NCI-H146 (cell line): ENCODE data around the gene SYT15.
"Not testable (repeated sequence)": the region's sequence is repeated elsewhere in the genome, so short reads cannot be mapped to it uniquely, and the experiment has no call there.

ENCODE experiments used
- DNase-seq: peaks from one replicate; lab custom pipeline; 2025; lab: John Stamatoyannopoulos, UW

Gene SYT15

GRCh38 chr10:46578474-46579178 is at the start of gene SYT15:
TSS of gene SYT15 (plus strand) at chr10:46579128. CDS start at chr10:46579169, 41 bp downstream.
- not testable (repeated sequence) for DNase-seq

DNA sequence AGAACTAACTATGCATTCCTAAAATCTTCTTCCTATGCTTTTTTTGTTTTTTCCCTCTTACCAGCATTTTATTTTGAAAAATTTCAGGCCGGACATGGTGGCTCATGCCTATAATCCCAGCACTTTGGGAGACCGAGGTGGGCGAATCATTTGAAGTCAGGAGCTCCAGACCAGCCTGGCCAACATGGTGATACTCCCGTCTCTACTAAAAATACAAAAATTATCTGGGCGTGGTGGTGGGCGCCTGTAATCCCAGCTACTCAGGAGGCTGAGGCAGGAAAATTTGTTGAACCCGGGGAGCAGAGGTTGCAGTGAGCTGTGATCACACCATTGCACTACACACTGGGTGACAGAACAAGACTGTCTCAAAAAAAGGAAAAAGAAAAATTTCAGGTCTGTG is 49.2 kb upstream of the SYT15 start:
- not testable (repeated sequence) for DNase-seq

- no peak for DNase-seq
Observed at GRCh38 chr10:46530249-46531186, 48.4 kb upstream of the SYT15 start.

DNA sequence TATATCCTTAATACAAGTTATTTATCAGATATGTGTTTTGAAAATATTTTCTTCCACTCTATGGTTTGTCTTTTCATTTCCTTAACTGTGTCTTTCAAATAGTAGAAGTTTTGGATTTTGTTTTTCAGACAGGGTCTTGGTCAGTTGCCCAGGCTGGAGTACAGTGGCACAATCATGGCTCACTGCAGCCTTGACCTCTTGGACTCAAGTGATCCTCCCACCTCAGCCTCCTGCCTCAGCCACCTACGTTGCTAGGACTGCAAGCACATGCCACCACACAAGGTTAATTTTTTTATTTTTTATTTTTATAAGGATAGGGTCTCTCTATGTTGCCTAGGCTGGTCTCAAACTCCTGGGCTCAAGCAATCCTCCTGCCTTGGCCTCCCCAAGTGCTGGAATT is 46.7 kb upstream of the SYT15 start:
- DNase-seq, result not testable (repeated sequence)

DNA sequence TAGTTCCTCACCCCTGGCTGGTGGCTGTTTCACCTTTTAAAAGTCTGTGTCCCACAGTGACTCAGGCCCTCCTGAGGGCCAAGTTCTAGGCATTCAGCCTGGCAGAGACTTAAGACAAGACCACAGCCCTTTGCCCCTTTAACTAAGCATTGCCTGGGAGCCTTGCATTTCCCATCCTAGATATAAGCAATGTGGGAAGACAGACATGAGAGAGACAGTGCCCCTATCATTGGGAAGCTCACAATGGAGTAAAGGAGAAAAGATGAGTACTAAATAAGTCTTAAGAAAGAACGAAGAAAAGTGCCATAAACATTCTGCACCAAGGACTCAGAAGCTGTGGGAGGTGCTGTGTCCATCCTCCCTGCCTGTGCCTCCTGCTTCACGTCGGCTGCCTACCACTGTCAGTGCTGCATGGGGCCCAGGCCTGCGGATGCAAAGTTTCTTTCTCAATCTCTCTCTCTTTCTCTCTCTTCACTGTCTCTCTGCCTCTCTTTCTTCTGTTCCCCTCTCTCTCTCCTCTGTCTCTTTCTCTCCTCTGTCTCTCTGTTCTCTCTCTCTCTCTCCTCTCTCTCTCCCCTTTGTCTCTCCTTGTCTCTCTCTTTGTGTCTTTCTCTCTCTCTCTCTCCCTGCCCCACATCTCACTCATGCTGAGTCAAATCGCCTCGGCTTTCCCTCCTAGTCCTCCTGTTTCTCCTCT is 44.0 kb upstream of the SYT15 start:
- DNase-seq, result no peak

DNA sequence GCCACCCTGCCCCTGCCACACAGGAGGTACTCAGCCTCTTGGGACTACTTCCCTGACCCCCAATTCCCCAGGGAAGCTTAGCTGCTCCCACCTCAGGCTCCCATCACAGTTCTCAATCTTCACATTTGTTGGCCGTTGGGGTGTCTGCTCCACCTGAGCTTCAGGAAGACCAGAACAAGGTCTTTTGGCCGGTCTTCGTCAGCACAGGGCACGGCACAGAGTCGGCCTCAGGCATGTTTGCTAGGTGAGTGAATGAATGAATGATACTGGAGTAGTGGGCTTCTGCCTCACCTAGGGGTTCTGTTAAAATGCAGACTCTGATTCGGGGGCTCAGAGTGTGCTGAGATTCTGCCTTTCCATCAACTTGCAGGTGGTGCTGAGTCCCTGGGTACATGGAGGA is 42.8 kb upstream of the SYT15 start:
- DNase-seq, result no peak

GRCh38 chr10:46536781-46537180 is 42.1 kb upstream of the SYT15 start:
- DNase-seq, result no peak

DNA sequence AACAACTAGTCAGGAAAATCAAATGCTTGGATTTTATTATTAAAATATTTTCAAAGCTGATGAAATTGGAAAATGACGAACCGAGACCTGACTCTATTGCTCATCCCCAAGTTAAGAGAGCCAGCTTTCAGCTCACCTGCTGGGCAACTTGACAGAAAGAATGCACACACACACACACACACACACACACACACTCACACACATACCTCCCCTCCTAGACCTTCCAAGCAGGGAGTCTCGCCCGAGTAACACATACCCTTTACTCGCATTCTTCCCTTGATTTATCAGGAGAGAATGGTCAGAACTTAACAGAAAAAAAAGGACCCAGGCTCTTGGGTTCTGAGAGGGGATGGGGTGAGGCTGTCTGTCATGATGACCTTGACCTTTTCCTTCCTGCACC is 41.6 kb upstream of the SYT15 start:
- DNase-seq, result no peak

DNA sequence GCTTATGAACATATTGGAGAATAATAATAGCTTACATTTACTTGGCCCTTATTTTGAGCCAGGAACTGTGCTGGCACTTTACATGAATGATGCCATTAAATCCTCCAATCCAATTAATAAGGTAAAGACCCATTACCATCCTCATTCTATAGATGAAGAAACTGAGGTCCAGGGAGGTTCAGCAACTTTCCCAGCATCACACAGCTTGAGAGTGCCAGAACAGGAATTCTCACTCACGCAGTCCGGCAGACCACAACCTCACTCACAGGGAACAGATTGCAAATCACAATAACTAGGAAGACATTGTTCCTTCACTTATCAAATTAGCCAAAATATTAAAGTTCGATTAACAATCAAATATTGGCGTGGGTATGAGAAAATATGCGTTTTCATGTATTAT is 40.8 kb upstream of the SYT15 start:
- DNase-seq, result no peak

DNA sequence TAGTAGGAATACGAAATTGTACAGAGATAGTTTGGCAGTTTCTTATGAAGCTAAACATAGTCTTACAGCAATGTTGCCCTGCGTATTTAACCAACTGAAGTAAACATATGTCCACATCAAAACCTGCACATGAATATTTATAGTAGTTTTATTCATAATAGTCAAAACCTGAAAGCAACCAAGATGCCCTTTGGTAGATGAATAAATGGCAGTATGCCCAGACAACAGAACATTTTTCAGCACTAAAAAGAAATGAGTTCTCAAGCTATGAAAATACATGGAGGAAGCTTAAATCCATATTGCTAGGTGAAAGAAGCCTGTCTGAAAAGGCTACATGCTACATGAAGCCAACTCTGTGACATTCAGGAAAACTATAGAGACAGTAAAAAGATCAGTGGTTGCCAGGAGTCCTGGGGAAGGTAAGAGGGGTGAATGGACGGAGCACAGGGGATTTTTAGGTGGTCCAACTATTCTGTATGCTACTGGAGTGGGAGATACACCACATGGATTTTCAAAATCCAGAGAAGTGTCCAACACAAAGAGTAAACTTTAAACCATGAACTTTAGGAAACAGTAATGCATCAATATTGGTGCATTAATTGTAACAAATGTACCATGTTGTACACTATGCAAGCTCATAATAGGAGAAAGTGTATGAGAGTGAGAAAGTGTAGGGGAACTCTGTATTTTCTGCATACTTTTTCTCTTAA is 40.1 kb upstream of the SYT15 start:
- no peak for DNase-seq

DNA sequence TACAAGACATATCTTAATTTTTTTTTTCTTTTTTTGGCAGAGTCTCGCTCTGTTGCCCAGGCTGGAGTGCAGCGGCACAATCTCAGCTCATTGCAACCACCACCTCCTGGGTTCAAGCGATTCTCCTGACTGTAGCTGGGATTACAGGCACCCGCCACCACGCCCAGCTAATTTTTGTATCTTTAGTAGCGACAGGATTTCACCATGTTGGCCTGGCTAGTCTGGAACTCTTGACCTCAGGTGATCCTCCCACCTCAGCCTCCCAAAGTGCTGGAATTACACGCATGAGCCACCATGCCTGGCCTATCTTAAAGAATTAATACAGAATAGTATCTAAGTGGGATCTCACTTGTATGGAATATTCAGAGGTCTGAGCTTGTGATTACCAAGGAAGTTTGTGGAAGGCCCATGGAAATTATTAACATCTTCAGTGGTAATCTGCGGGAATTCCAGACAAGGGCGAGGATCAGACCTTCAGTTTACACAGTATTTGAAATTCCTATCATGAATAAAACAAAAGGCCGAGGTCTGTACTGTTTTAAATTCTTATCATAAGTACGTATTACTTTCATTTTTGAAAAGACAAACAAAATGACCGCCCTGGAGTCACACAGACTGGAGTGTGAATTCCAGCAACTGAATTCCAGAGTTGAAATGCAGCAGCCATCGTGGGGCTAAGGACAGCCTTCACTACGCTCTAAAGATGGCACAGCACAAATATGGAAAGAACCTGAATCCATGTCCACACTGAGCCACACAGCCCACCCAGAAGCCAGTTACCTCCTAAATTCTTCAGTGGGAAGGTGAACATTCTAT is 39.1 kb upstream of the SYT15 start:
- no peak for DNase-seq

- no peak for DNase-seq
Observed at GRCh38 chr10:46540412-46541016, 38.4 kb upstream of the SYT15 start.

- no peak for DNase-seq
Observed at GRCh38 chr10:46541017-46541661, 37.8 kb upstream of the SYT15 start.

DNA sequence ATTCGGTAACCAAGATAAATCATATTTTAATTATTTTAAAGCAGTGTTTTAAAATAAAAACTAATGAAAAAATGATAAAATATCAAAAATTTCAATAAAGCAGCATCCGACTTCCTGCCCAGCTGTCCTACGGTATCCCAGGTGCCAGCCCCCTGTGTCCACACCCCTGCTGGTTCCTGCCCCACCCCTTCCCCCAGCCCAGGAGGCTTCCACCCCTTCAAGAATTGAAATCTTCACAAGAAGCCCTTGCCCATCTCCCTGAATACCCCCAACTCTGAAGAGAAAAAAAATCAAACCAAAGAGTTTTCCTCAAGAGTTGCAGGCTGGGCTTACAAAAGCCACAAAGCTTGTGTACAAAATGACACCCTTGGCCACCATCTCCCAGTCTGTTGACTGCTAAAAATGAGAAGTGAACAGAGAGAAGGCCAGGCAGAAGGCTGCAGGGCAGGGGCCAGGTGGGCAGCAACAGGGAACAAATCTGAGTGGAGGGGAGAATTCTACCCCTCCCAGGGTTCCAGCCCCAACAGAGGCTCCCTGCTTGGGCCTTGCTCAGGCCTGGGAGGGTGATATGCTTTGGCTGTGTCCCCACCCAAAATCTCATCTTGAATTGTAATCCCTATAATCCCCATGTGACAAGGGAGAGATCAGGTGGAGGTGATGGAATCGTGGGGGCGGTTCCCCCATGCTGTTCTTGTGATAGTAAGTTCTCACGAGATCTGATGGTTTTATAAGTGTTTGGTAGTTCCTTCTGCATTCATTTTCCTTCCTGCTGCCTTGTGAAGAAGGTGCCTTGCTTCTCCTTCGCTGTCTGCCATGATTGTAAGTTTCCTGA is 37.0 kb upstream of the SYT15 start:
- DNase-seq, result no peak

DNA sequence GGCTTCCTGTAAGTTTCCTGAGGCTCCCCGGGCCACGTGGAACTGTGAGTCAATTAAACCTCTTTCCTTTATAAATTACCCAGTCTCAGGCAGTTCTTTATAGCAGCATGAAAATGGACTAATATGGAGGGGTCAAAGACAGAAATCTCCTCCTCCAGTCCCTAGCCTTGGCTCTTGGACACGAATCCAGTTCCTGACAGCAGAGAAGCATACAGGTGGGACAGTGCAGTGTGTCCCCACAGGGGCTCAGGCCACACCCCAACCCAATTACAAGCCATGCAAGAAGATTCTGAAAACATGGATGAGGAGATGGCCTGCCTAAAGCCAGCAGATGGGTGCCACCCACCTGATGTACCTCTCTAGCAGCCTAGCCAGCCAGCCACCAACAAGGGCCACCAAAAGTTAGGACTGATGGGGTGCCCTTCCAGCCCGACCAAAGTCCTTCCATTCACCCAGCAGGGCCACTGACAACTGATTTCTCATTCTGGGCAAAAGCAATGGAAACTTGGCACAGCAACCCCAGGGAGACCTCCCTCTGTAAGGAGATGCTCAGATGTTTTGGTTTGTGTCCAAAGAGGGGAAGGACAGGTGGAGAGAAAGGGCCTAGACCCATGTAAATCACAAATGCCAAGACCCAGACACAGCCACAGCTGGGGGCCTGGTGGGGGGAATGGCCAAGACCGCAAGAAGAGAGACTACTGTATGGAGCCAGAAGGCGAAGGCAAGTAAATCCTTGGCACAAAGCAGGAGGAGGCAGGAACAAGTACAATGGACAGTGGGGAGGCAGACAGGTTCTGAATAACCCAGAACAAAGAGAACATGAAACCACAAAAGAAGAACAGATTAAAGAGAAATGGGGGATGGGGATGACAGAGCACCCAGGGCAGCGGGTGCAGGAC is 36.1 kb upstream of the SYT15 start:
- no peak for DNase-seq

DNA sequence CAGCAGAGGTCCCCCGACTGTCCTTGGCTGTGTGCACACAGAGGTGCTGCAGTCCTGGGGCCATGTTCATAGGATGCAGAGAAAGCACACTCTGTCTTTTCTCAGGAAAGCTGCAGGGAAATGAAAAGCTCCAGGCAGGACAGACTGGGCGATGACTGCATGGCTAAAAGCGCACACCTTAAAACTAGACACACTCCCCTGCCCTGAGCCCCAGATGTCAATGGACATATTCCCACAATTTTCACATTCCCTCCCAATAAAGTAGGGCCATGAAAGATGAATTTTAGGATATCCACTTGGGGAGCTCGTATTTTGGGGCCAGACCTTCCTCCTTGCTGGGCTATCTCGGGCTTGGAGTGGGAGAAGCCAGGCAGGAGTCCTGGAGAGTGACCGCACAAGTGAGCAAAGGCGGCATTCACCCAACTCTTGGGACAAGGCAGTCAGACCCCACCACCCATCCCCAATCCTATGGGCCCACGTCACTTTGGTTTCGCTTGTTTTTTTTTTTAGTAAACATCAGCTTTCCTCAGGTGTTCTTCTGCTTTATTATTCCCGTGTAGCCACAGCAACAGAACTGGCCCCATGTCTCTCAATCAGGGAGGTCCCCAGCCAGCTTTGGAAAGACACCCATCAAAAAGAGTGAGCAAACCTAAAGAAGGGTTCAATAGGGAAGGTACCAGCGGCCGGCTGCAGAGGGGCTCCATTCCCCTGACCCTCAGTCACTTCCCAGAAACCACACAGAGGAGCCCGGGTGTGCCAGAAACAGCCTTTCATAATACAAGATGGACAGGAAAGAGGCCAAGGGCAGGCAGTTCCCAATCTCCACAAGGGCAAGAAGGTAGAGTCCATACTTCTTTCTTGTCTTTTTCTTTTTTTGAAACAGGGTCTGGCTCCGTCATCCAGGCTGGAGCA is 35.2 kb upstream of the SYT15 start:
- DNase-seq, result no peak
